NT2/D1 (cell line): Measurements from ENCODE around the gene SGF29.

Experiments used
- DNase-seq: peaks from one replicate; pipeline ENCODE4 v3.0.0-alpha.2; 2011; ENCODE audit warnings: low read depth, low spot score
- H3K27me3 ChIP-seq: 2 replicates; pipeline ENCODE4 v1.6.0; 2011; ENCODE audit warnings: mild to moderate bottlenecking; ENCODE audit not compliant: insufficient read length, insufficient read depth
- H3K36me3 ChIP-seq: 2 replicates; pipeline ENCODE4 v1.6.1; 2011; ENCODE audit warnings: mild to moderate bottlenecking, low read length, mixed read lengths; ENCODE audit not compliant: insufficient read depth, insufficient read length
- H3K4me1 ChIP-seq: 2 replicates; pipeline ENCODE4 v1.5.1; 2011; ENCODE audit not compliant: insufficient read depth, insufficient read length
- H3K4me3 ChIP-seq: 2 replicates; pipeline ENCODE4 v1.5.1; 2011; ENCODE audit warnings: low read depth; ENCODE audit not compliant: insufficient read length
- H3K9ac ChIP-seq: 2 replicates; pipeline ENCODE4 v1.6.0; 2011; ENCODE audit warnings: low read depth; ENCODE audit not compliant: insufficient read length
- H3K9me3 ChIP-seq: 2 replicates; pipeline ENCODE4 v1.5.1; 2011; ENCODE audit warnings: mild to moderate bottlenecking, low read length; ENCODE audit not compliant: insufficient read depth
- SUZ12 ChIP-seq: IDR thresholded peaks from 2 replicates; pipeline ENCODE4 v1.6.1; 2011; ENCODE audit not compliant: insufficient read length, insufficient read depth; ENCODE audit errors: extremely low read depth
- YY1 ChIP-seq: IDR thresholded peaks from 2 replicates; pipeline ENCODE4 v1.6.1; 2011; ENCODE audit not compliant: insufficient read length, insufficient read depth
- ZNF274 ChIP-seq: IDR thresholded peaks from 2 replicates; pipeline ENCODE4 v1.6.1; 2011; ENCODE audit warnings: mild to moderate bottlenecking, low read depth, low read length

The SGF29 gene

GRCh38 chr16:28553776-28554633, at the start of gene SGF29:
TSS of gene SGF29 (plus strand) at chr16:28553920. CDS start at chr16:28581070, 27,150 bp downstream.
- TF ChIP-seq SUZ12, result no peak
- TF ChIP-seq ZNF274, result no peak
- no peak for TF ChIP-seq YY1
- Histone ChIP-seq H3K9me3 (no peaks in the 10 kb centered on the region), H3K4me3 (peak within 1 kb of the TSS; percentile 79), H3K9ac (peak within 1 kb of the TSS; percentile 89), H3K36me3 (peaks cover 18% of the 10 kb centered on the region), H3K27me3 (no peaks in the 10 kb centered on the region), H3K4me1 (peaks cover 2% of the 10 kb centered on the region)
- DNase-seq, result peak; percentile 85

- Histone ChIP-seq H3K9me3 (no peaks in the 10 kb centered on the region), H3K9ac (no peak overlapping the region), H3K27me3 (no peaks in the 10 kb centered on the region), H3K36me3 (no peaks in the 10 kb centered on the region), H3K4me1 (peaks cover 8% of the 10 kb centered on the region), H3K4me3 (no peak overlapping the region)
- no peak for TF ChIP-seq YY1
- TF ChIP-seq SUZ12, result no peak
- DNase-seq, result no peak
These were observed 48.9 kb upstream of the SGF29 start for GRCh38 chr16:28504707-28505404.

- Histone ChIP-seq H3K36me3 (no peaks in the 10 kb centered on the region), H3K9ac (no peak overlapping the region), H3K9me3 (no peaks in the 10 kb centered on the region), H3K4me3 (no peak overlapping the region), H3K4me1 (peaks cover 6% of the 10 kb centered on the region), H3K27me3 (no peaks in the 10 kb centered on the region)
- TF ChIP-seq YY1 (no peak), SUZ12 (no peak), ZNF274 (no peak)
- no peak for DNase-seq
These were observed 48.1 kb upstream of the SGF29 start for GRCh38 chr16:28505489-28506137.

- Histone ChIP-seq H3K4me3 (no peak overlapping the region), H3K4me1 (peaks cover 5% of the 10 kb centered on the region), H3K9ac (no peak overlapping the region), H3K27me3 (no peaks in the 10 kb centered on the region), H3K36me3 (no peaks in the 10 kb centered on the region), H3K9me3 (no peaks in the 10 kb centered on the region)
- TF ChIP-seq ZNF274, result no peak
- no peak for TF ChIP-seq YY1
- no peak for TF ChIP-seq SUZ12
- no peak for DNase-seq
These were observed 42.7 kb upstream of the SGF29 start for GRCh38 chr16:28511031-28511430.

GRCh38 chr16:28511801-28512789, 41.6 kb upstream of the SGF29 start:
- Histone ChIP-seq H3K4me3 (no peak overlapping the region), H3K9ac (no peak overlapping the region), H3K36me3 (no peaks in the 10 kb centered on the region), H3K9me3 (no peaks in the 10 kb centered on the region), H3K4me1 (peaks cover 5% of the 10 kb centered on the region), H3K27me3 (no peaks in the 10 kb centered on the region)
- no peak for DNase-seq
- no peak for TF ChIP-seq SUZ12
- TF ChIP-seq YY1, result no peak
- TF ChIP-seq ZNF274, result no peak

GRCh38 chr16:28513484-28514181, 40.1 kb upstream of the SGF29 start:
- H3K9ac ChIP-seq, result no peak overlapping the region
- peaks cover 5% of the 10 kb centered on the region for H3K4me1 ChIP-seq
- no peak overlapping the region for H3K4me3 ChIP-seq
- no peaks in the 10 kb centered on the region for H3K9me3 ChIP-seq
- no peaks in the 10 kb centered on the region for H3K27me3 ChIP-seq
- DNase-seq, result no peak
- no peaks in the 10 kb centered on the region for H3K36me3 ChIP-seq
- no peak for TF ChIP-seq ZNF274
- TF ChIP-seq SUZ12, result no peak
- TF ChIP-seq YY1, result no peak
